ENCODE measurements around the gene ZNF385C.

DNA sequence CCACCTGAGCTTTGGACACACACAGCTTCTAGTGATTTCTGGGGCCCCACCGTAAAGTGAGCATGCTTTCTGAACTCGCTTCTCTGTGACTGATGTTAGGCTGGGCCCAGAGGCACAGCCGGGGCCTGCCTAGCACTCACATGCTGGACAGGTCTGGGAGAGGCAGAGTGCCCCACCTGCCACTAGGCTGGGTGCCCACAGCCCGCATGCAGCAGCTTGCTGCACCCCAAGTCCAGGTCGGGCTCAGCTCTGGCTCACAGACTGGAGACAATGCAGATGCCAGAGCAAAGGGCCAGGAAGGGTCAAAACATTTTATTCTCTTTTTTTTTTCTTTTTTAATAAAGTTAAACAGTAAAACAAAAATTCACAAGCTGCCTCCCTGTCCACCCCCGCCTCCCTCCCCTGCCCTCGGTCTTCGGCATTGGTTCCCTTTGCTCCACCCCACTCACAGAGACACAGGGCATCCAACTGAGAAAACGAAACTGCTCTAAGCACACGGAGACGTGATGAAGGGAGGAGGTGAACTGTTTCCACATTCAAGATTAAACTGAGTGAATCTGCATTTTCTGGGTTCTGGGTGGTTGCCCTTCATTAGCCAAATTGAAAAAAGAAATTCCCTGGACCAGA, 122.0 kb downstream of the ZNF385C start:
- no peak for TF ChIP-seq POLR2AphosphoS5 (IDR thresholded peaks at IDR 0.05)
- no peak for TF ChIP-seq EP300 (IDR thresholded peaks at IDR 0.05; ENCODE audit: low read depth)
- no peak for TF ChIP-seq CTCF (IDR thresholded peaks at IDR 0.05)
- TF ChIP-seq POLR2A (IDR thresholded peaks at IDR 0.05): no peak
